NK-92 (cell line): ENCODE results near the gene TSPAN32.

Experiments used
- DNase-seq: peaks from one replicate; lab custom pipeline; 2025; ENCODE audit not compliant: unreplicated experiment; lab: John Stamatoyannopoulos, UW

The TSPAN32 gene, protein sequence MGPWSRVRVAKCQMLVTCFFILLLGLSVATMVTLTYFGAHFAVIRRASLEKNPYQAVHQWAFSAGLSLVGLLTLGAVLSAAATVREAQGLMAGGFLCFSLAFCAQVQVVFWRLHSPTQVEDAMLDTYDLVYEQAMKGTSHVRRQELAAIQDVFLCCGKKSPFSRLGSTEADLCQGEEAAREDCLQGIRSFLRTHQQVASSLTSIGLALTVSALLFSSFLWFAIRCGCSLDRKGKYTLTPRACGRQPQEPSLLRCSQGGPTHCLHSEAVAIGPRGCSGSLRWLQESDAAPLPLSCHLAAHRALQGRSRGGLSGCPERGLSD

DNA sequence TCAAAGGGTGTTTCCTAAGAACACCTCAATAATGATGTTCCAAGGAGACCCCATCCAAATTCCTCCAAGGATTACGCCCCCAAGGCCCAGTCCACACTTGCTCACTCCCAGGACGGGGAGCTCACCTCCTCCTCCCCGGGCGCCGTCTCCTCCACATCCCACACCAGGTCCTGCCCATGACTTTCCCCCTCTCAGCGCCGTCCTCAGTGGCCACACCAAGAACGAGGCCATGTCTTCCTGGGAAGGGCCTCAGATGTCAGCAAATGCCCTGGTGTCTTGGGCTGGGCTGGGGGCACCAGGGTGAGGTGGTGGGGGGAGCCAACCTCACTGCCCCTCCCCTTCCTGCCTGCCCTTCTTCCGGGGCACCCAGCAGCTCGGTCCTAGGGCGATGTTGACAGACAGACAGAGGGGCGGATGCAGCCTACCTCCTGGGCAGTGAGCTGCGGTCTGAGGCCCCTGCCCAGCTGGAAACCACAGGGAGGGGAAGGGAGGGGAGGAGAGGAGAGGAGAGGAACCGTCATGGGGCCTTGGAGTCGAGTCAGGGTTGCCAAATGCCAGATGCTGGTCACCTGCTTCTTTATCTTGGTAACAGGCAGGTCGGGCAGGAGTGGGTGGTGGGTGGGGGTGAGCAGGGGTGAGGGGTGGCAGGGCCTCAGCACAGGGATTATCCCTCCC lies at the start of gene TSPAN32, which contains the start of gene C11orf21:
Gene TSPAN32 (plus strand): TSS at position 383 of the 675 bp plus-strand sequence. CDS start 137 bp downstream, at position 520.
Gene C11orf21 (minus strand): TSS at position 288 of the 675 bp plus-strand sequence. CDS start 110 bp downstream, at position 178.
- DNase-seq: no peak

DNA sequence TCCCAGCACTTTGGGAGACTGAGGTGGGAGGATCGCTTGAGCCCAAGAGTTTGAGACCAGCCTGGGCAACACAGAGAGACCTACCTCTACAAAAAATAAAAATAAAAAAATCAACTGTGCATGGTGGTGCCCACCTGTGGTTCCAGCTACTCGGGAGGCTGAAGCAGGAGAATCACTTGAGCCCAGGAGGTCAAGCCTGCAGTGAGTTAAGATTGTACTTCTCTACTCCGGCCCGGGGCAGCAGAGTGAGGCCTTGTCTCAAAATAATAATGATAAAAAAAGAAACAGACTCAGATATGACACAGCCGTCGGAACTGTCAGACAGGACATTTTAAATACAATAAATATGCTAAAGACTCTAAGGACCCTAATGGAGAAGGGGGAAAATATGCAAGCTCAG lies 49.8 kb upstream of the TSPAN32 start:
- DNase-seq: no peak

DNA sequence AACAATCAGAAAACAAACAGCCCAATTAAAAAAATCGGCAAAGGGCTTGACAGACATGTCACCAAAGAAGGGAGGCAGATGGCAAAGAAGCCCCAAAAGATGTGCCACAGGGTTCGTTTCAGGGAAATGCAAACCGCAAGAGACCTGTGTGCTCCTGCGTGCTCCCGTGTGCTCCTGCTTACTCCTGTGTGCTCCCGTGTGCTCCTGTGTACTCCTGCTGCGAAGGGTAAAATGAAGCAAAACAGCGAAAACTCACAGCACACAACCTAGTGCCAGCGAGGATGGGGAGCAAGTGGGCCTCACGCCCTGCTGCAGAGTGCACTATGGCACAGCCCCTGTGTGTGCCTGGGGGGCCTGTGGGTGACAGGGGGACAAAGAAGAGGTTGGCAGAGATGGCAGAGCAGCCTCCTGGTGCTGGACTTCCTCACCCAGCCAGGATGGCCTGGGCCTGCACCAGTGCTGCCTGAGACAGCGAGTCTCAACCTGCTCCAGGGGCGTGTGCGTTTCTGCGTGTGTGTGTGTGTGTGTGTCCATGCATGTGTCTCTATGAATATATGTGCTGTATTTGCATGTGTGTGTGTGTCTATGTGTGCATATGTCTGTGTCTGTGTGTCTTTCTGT lies 45.4 kb upstream of the TSPAN32 start:
- no peak for DNase-seq

- DNase-seq: no peak
Observed at GRCh38 chr11:2256951-2257700, 44.7 kb upstream of the TSPAN32 start.

DNA sequence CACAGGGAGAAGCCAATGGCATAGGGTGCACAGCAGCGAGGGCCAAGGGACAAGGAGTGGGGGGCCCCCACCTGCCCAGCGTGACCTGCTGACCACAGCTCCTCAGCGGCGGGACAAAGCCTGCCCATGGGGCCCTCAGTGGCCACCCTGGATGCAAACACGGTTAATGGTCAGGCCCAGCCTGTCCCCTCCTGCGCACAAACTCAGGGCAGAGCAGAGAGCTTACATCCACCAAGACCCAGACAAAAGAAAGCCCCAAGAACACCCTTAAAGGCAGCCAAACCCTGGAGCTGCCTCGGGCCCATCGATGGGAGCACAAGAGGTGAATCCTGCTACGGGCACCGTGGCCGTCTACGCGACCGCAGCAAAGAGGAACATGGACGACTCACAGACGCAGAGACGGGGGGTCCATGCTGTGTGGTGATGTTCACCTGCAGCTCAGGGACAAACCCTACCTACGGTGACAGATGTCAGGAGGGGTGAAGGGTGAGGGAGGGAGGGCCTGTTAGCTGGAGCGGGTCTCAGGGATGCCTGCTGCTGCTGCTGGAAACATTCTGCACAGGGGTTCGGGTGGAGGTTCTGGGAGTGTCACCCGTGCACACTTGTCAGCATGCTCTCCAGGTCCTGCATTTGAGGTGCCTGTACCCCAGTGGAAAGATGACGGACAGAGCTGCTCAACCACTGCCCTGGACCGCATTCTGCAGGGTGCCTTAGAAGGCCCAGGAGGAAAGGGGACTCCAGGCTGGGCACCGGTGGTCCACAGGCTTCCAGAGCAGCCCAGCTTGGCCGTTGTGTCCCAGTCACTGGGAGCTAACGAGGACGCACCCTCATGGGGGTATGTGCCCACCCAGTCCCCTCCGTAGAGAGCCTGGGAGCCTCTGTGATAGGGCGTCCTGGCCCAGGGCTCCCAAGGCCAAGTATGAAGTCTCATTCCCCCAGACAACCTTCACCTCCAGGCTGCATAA lies 43.0 kb upstream of the TSPAN32 start:
- DNase-seq: no peak

- DNase-seq: no peak
Observed at GRCh38 chr11:2259466-2259830, 42.4 kb upstream of the TSPAN32 start.

DNA sequence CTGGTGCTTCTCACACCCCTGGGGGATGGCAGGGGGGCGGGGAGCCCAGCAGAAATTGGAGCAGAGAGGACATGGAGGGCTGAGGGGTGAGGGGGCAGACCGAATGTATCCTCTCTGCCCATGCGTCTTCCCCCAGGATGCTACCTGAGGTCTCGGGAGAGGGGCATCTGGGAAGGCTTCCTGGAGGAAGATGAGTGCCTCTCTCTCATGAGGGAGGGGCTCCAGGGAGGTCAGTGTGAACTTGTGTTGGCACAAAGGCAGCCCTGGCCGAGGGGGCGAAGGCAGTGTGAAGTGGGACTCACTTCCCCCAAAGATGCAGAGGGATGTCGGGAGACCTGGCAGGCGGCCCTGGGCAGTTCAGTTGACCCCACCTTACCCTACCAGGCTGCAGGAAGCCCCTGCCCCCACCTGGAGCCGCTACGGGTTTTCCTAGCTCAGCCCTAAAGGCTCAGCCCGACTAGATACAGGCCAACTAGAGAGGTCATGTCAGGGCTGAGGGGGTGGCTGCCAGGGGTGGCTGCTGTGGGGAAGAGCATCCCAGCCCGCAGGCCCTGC lies 41.8 kb upstream of the TSPAN32 start:
- DNase-seq: no peak

GRCh38 chr11:2260491-2261364 lies 41.1 kb upstream of the TSPAN32 start:
- no peak for DNase-seq

DNA sequence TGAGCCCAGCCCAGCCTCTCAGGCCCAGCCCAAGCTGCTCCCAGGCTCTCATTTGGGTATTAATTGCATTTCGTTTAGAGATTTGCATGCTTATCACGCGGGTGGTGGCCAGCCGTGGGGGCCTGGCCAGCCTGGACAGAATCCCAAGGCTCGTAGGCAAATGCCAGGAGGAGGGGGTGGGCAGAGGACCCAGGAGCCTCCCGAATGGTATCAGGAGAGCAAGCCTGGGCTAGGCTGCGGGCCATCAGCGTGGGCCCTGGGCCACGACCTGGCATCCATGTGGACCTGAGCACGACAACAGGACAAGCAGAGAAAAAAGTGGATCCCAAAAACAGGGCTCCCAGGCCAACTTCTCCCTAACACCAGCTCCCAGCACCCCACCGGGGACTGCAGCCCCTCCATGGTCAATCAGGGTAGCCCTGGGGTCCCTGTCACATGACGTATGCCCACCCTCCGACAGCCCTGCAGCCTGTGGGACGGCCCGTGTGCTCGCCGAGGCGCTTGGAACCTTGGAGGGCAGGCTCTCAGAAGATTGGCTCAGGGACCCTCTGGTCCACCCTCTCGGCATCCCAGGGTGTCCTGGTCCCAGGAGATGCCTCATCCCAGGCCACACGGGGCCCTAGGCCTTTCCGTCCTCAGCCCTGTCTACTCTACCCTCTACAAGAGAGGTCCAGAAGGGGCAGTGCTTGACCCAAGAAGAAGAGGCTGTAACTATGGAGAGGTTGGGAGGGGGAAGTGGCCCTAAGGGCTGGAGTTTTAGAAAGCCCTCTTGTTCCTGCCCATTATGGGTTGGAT lies 40.2 kb upstream of the TSPAN32 start:
- no peak for DNase-seq

- DNase-seq: no peak
Observed at GRCh38 chr11:2262301-2263070, 39.3 kb upstream of the TSPAN32 start.

GRCh38 chr11:2263071-2263565 lies 38.7 kb upstream of the TSPAN32 start:
- no peak for DNase-seq

- no peak for DNase-seq
Observed at GRCh38 chr11:2263724-2264360, 38.0 kb upstream of the TSPAN32 start.

- DNase-seq: no peak
Observed at GRCh38 chr11:2264366-2265053, 37.3 kb upstream of the TSPAN32 start.

DNA sequence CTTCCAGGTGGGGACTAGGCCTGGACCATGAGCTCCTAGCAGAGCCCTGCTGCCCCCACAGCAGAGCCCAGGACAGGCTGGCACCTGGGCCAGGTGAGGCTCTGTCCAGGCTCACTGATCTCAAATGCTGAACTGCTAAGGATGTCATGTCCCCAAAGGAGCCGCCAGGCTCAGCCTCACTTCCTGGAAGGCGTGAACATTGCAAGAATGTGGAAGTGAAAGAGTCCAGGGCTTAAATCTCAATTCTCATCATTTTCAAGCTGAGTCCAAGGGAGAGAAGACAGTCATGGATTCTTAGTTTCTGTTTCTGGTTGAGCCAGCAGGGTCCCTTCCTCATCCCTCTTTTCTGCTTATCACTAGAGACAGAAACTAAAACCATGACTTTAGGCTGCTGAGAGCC lies 36.4 kb upstream of the TSPAN32 start:
- no peak for DNase-seq

GRCh38 chr11:2265854-2266585 lies 35.8 kb upstream of the TSPAN32 start:
- no peak for DNase-seq
